ENCODE results near the gene LRRC47. TPM values are rescaled to one million over a fixed set of nuclear protein-coding genes. Genes with fewer than 3 reads are reported as not detected.

The LRRC47 gene
- total RNA-seq, 1 donor from 2014 or later, result 57.0 TPM

DNA sequence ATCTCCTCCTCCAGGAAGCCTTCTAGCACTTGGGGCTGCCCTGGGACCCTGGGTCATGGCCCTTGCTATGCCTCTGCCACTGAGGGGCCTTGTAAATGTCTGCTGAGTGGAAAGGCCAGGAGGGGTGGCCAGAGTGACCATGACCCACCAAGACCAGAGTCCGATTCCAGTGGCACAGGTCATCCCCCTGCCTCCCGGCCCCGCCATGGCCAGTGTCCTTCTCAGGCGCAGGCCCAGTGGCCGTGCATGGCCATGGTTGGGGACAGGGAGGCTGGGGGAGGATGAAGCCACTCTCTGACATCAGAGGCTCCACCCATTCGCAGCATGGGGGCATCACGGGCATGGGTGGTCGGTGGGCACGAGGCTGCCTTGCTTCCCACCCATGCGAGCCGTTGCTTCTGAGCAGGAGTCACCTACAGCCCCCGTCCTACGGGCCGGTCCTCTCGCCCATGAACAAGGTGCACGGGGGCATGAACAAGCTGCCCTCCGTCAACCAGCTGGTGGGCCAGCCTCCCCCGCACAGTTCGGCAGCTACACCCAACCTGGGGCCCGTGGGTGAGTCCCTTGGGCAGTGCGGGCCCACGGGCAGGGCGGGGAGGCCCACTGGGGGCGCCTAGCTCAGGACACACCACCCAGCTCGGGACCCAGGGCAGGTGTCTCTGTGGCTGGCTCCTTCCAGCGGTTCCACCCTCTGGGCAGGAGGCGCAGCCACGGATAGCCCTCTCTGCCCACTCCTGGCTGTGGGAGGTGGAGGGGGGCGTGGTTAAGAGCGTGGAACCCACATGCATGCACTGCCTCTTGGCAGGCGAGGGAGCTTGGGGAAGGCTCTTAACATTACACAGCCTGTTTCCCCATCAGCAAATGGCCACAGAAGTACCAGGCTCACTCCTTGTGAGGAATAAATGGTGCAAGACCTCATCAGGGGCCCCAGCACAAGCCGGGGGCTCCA is 66.4 kb downstream of the LRRC47 start:
- Mint-ChIP-seq H3K4me3 (ENCODE audit: low read depth) (no peak overlapping the region), H3K9me3 (ENCODE audit: low read depth) (no peaks in the 10 kb centered on the region), H3K4me1 (ENCODE audit: low read depth) (no peaks in the 10 kb centered on the region), H3K27me3 (peaks cover 7% of the 10 kb centered on the region), H3K27ac (no peak overlapping the region), H3K36me3 (ENCODE audit: insufficient read depth) (no peaks in the 10 kb centered on the region)
- no peak for DNase-seq (ENCODE audit: low spot score, unreplicated experiment)
- TF ChIP-seq, protein P1, sequence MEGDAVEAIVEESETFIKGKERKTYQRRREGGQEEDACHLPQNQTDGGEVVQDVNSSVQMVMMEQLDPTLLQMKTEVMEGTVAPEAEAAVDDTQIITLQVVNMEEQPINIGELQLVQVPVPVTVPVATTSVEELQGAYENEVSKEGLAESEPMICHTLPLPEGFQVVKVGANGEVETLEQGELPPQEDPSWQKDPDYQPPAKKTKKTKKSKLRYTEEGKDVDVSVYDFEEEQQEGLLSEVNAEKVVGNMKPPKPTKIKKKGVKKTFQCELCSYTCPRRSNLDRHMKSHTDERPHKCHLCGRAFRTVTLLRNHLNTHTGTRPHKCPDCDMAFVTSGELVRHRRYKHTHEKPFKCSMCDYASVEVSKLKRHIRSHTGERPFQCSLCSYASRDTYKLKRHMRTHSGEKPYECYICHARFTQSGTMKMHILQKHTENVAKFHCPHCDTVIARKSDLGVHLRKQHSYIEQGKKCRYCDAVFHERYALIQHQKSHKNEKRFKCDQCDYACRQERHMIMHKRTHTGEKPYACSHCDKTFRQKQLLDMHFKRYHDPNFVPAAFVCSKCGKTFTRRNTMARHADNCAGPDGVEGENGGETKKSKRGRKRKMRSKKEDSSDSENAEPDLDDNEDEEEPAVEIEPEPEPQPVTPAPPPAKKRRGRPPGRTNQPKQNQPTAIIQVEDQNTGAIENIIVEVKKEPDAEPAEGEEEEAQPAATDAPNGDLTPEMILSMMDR (IDR thresholded peaks at IDR 0.05; ENCODE audit: unreplicated experiment), result no peak

Other genes with a start within 250 kb of the LRRC47 start
- 79.2 and 83.8 TPM in 2 replicates for gene MEGF6, start 185.0 kb downstream of the LRRC47 start, total RNA-seq
- gene TPRG1L, start 171.5 kb downstream of the LRRC47 start, total RNA-seq, result 30.7 and 31.4 TPM in 2 replicates
- gene WRAP73, start 146.4 kb downstream of the LRRC47 start, total RNA-seq, result 28.1 and 29.9 TPM in 2 replicates
- 2.2 and 2.4 TPM in 2 replicates for gene TP73, start 144.0 kb downstream of the LRRC47 start, total RNA-seq
- gene CCDC27, start 44.0 kb downstream of the LRRC47 start, total RNA-seq, result not detected in 2 replicates
- gene SMIM1, start 23.7 kb downstream of the LRRC47 start, total RNA-seq, result 10.8 and 12.0 TPM in 2 replicates
- gene CEP104, start 60.7 kb upstream of the LRRC47 start, total RNA-seq, result 43.8 and 47.7 TPM in 2 replicates
- 11.5 and 11.9 TPM in 2 replicates for gene DFFB, start 61.0 kb upstream of the LRRC47 start, total RNA-seq
- gene C1orf174, start 103.8 kb upstream of the LRRC47 start, total RNA-seq, result 25.3 and 26.9 TPM in 2 replicates